ENCODE results near the gene ADAMTS19.

DNA sequence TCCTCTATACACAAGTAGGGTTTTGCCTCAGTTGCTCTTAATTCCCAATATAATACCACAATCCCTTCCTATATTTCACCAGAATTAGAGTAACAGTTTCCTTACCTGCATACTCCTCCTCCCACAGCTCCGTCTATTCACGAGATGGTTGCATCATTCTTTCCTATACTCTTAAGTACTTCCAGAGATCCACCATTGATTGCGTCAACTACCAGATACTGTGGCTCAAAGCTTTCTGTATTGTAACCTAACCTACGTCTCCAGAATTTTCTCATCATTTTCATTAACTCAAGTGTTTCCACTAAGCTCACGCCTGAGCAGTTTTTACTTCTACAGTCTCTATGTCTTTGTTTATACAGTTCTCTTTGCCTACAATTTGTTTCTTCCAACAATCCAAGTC lies 256.6 kb downstream of the ADAMTS19 start:
- TF ChIP-seq TAF1 (IDR thresholded peaks at IDR 0.05; ENCODE audit: low read depth) (no peak), RAD21 (IDR thresholded peaks at IDR 0.05; ENCODE audit: low read depth) (no peak)
